Measurements from ENCODE around the gene PPP1R3G.

Gene PPP1R3G

DNA sequence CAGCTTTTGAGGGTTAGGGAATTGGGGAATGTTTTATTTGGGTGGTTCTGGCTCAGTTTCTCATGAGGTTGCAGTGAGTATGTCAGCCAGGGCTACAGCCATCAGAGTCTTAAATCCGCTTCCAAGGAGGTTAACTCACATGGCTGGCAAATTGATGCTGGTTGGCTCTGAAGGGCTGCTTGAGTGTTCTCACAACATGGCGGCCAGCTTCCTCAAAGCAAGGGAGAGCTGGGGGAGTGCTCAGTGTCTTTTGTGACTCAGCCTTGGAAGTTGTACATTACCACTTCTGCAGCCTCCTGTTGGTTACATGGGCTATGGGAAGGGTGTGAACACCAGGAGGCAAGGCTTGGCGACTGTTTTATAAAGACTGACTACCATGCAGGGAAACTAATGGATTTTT, 17.8 kb upstream of the PPP1R3G start:
- TF ChIP-seq POLR2AphosphoS5 (IDR thresholded peaks at IDR 0.05; ENCODE audit: low read depth, low read length) (no peak), SIN3A (IDR thresholded peaks at IDR 0.05; ENCODE audit: borderline replicate concordance, insufficient read depth, low read length) (no peak)

DNA sequence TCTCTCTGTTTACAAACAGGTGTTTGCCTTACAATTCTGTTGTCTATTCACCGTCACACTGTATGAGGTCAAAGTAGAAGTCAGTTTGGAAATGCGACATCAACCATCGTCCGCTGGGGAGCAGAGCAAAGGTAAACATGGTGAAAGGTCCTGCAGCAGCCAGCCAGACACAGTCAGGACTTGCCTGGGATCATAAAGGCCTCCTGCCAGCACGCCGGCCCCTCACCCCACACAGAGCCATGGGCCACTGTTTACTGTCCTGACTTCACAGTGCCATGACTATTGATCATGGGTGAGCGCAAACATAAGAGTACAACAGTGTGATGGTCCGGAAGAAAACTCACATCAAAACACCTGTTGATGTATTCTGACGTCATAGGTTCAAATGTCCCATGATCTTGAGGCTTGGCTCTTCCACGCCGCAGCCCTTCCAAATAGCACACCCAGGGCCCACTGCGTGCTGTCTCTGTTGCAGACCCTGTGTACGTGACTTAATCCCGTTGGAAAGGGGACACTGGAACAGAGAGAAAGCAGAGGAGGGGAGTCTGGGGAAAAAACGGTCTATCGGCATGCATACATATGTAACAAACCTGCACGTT, 16.9 kb upstream of the PPP1R3G start:
- TF ChIP-seq POLR2AphosphoS5 (IDR thresholded peaks at IDR 0.05; ENCODE audit: low read depth, low read length) (no peak), TAF1 (IDR thresholded peaks at IDR 0.05; ENCODE audit: borderline replicate concordance, insufficient read depth, low read length) (no peak), FOXP2 (optimal IDR thresholded peaks at IDR 0.05; ENCODE audit: borderline replicate concordance, extremely low read depth, extremely low read length, insufficient read depth) (no peak), SIN3A (IDR thresholded peaks at IDR 0.05; ENCODE audit: borderline replicate concordance, insufficient read depth, low read length) (no peak)
- TF ChIP-seq, protein P1, sequence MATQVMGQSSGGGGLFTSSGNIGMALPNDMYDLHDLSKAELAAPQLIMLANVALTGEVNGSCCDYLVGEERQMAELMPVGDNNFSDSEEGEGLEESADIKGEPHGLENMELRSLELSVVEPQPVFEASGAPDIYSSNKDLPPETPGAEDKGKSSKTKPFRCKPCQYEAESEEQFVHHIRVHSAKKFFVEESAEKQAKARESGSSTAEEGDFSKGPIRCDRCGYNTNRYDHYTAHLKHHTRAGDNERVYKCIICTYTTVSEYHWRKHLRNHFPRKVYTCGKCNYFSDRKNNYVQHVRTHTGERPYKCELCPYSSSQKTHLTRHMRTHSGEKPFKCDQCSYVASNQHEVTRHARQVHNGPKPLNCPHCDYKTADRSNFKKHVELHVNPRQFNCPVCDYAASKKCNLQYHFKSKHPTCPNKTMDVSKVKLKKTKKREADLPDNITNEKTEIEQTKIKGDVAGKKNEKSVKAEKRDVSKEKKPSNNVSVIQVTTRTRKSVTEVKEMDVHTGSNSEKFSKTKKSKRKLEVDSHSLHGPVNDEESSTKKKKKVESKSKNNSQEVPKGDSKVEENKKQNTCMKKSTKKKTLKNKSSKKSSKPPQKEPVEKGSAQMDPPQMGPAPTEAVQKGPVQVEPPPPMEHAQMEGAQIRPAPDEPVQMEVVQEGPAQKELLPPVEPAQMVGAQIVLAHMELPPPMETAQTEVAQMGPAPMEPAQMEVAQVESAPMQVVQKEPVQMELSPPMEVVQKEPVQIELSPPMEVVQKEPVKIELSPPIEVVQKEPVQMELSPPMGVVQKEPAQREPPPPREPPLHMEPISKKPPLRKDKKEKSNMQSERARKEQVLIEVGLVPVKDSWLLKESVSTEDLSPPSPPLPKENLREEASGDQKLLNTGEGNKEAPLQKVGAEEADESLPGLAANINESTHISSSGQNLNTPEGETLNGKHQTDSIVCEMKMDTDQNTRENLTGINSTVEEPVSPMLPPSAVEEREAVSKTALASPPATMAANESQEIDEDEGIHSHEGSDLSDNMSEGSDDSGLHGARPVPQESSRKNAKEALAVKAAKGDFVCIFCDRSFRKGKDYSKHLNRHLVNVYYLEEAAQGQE (IDR thresholded peaks at IDR 0.05; ENCODE audit: insufficient read depth in 1 of 2, low read depth in 2 of 2, low read length in 2 of 2), result no peak

DNA sequence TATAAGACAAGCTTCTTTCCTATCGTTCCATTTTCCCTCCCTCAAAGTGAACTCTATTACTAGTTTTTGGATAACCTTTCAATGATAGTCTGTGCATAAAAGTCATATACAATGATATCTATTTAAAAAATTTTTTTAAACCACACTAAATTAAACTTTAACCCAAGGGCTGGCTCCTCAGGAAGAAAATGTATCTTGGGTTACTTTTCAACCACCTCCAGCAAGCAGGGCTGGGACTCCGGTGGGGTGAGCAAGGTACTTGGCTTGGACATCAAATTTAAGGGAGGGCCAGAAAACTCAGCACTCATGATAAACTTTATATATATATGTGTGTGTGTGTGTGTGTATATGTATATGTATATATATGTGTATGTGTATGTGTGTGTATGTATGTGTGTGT, 13.9 kb upstream of the PPP1R3G start:
- TF ChIP-seq TAF1 (IDR thresholded peaks at IDR 0.05; ENCODE audit: borderline replicate concordance, insufficient read depth, low read length), result no peak
- TF ChIP-seq, protein P1 (IDR thresholded peaks at IDR 0.05; ENCODE audit: insufficient read depth in 1 of 2, low read depth in 2 of 2, low read length in 2 of 2), result no peak
- TF ChIP-seq SIN3A (IDR thresholded peaks at IDR 0.05; ENCODE audit: borderline replicate concordance, insufficient read depth, low read length), result no peak
- no peak for TF ChIP-seq POLR2AphosphoS5 (IDR thresholded peaks at IDR 0.05; ENCODE audit: low read depth, low read length)
- no peak for TF ChIP-seq FOXP2 (optimal IDR thresholded peaks at IDR 0.05; ENCODE audit: borderline replicate concordance, extremely low read depth, extremely low read length, insufficient read depth)

DNA sequence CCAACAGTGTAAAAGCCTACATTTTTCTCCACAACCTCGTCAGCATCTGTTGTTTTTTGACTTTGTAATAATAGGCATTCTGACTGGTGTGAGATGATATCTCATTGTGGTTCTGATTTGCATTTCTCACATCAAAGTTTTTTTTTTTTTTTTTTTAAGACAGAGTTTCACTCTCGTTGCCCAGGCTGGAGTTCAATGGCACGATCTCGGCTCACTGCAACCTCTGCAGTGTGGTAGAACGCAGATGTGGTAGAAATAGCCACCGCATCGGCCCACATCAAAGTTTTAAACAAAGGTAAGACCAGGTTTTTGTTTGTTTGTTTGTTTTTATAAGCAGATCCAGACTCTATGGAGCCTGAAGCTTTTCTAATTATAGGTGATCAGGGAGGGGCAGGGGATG, 12.7 kb upstream of the PPP1R3G start:
- no peak for TF ChIP-seq TAF1 (IDR thresholded peaks at IDR 0.05; ENCODE audit: borderline replicate concordance, insufficient read depth, low read length)
- TF ChIP-seq, protein P1 (IDR thresholded peaks at IDR 0.05; ENCODE audit: insufficient read depth in 1 of 2, low read depth in 2 of 2, low read length in 2 of 2), result no peak
- no peak for TF ChIP-seq POLR2AphosphoS5 (IDR thresholded peaks at IDR 0.05; ENCODE audit: low read depth, low read length)

DNA sequence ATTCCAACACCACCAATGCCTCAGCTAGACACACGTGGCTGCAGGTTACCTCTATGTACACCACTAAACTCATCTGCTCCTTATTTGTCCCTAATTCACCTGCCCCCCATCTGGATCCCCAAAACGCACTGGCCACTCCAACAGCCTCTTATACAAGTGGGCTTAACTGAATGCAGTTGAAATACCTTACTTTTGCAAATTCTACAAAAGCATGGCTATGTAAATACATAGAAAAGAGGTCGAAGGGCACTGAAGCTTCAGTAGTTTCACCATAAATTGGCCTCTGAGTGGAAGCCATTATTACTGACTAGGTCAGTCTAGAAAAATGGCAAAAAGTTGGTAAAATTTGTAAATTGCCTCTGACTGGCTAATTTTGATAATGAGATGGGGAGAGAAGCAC, 11.1 kb upstream of the PPP1R3G start:
- TF ChIP-seq, protein P1 (IDR thresholded peaks at IDR 0.05; ENCODE audit: insufficient read depth in 1 of 2, low read depth in 2 of 2, low read length in 2 of 2), result no peak
- no peak for TF ChIP-seq POLR2AphosphoS5 (IDR thresholded peaks at IDR 0.05; ENCODE audit: low read depth, low read length)

All from PFSK-1 (cell line).